ENCODE results near the gene VSIR. TPM values are rescaled to one million over a fixed set of nuclear protein-coding genes. Genes with fewer than 3 reads are reported as not detected.

VSIR gene
- total RNA-seq (2014; rRNA removed; shearing (Covaris generic)) = 25.0 and 28.8 TPM in 2 replicates

- DNase-seq (ENCODE audit: low spot score) = peak; percentile 81
Measured at GRCh38 chr10:71773221-71773971, at the start of gene VSIR. TSS of gene VSIR (minus strand) at chr10:71773520. CDS start at chr10:71773439, 81 bp downstream.

- DNase-seq (ENCODE audit: low spot score) = no peak
Measured at GRCh38 chr10:71821909-71822763, 48.8 kb upstream of the VSIR start.

- no peak for DNase-seq (ENCODE audit: low spot score)
Measured at GRCh38 chr10:71820966-71821365, 47.6 kb upstream of the VSIR start.

- no peak for DNase-seq (ENCODE audit: low spot score)
Measured at GRCh38 chr10:71819985-71820384, 46.7 kb upstream of the VSIR start.

- DNase-seq (ENCODE audit: low spot score) = no peak
Measured at GRCh38 chr10:71819441-71819861, 46.1 kb upstream of the VSIR start.

- DNase-seq (ENCODE audit: low spot score) = no peak
Measured at GRCh38 chr10:71818674-71819260, 45.4 kb upstream of the VSIR start.

GRCh38 chr10:71817831-71818655 is 44.7 kb upstream of the VSIR start:
- no peak for DNase-seq (ENCODE audit: low spot score)

GRCh38 chr10:71816936-71817618 is 43.8 kb upstream of the VSIR start:
- DNase-seq (ENCODE audit: low spot score) = no peak

- DNase-seq (ENCODE audit: low spot score) = no peak
Measured at GRCh38 chr10:71816421-71816851, 43.1 kb upstream of the VSIR start.

GRCh38 chr10:71815515-71816130 is 42.3 kb upstream of the VSIR start:
- no peak for DNase-seq (ENCODE audit: low spot score)

- DNase-seq (ENCODE audit: low spot score) = no peak
Measured at GRCh38 chr10:71814922-71815411, 41.6 kb upstream of the VSIR start.

- DNase-seq (ENCODE audit: low spot score) = no peak
Measured at GRCh38 chr10:71812913-71813590, 39.7 kb upstream of the VSIR start.

- DNase-seq (ENCODE audit: low spot score) = peak; percentile 71
Measured at GRCh38 chr10:71812016-71812912, 38.9 kb upstream of the VSIR start.

- DNase-seq (ENCODE audit: low spot score) = no peak
Measured at GRCh38 chr10:71811351-71811750, 38.0 kb upstream of the VSIR start.

- no peak for DNase-seq (ENCODE audit: low spot score)
Measured at GRCh38 chr10:71810048-71810750, 36.9 kb upstream of the VSIR start.

- DNase-seq (ENCODE audit: low spot score) = no peak
Measured at GRCh38 chr10:71809628-71810027, 36.3 kb upstream of the VSIR start.

- DNase-seq (ENCODE audit: low spot score) = no peak
Measured at GRCh38 chr10:71807557-71808510, 34.5 kb upstream of the VSIR start.
